K562 (cell line): ENCODE results near the gene MBP. TPM values are rescaled to one million over a fixed set of nuclear protein-coding genes. Genes with fewer than 3 reads are reported as not detected.

ENCODE experiments used
- ATAC-seq: fragments of 200-7000 bp; cut with Tn5 transposase; 3 replicates; pipeline ENCODE4 v1.9.1; 2020; ENCODE audit warnings: moderate library complexity
- BruUV-seq: library from RNA; stranded (reverse); fragments of 400-500 nt; replicated peaks from 2 replicates; lab custom pipeline; 2021; lab: Mats Ljungman, UMichigan
- CTCF ChIA-PET: fragments of 300-600 bp; formaldehyde crosslinking; extraction: SDS; loops from one replicate; lab custom pipeline; 2021; ENCODE audit warnings: low intra/inter-chr PET ratio; lab: Yijun Ruan, JAX
- POLR2A ChIA-PET: fragments of 300-600, 350-650 bp; sonication (Branson Sonifier 250); formaldehyde crosslinking; extraction: SDS; loops from one replicate; lab custom pipeline; 2021; ENCODE audit warnings: antibody characterized with exemption, inconsistent platforms; lab: Yijun Ruan, JAX
- DNase-seq, 4 experiments: peaks; one replicate each; pipeline versions ENCODE4 v3.0.0 to v3.0.0-alpha.2; 2011 to 2018; ENCODE audit warnings: low spot score in 3 of 4, mixed read lengths in 3 of 4; ENCODE audit errors: extremely low read depth in 1 of 4
- FAIRE-seq: peaks from 2 replicates; lab custom pipeline; 2011; peaks lifted over from hg19 to GRCh38; lab: Jason Lieb, UNC
- H2AFZ ChIP-seq: 2 replicates; pipeline ENCODE4 v1.6.0; 2011; ENCODE audit warnings: low read depth, low read length, control low read depth, inconsistent platforms
- H3K27ac ChIP-seq: fragments of 200-600 bp; 3 replicates; pipeline ENCODE4 v1.8.0; 2011; ENCODE audit warnings: low read depth, mild to moderate bottlenecking, control low read depth, inconsistent platforms, low read length, moderate library complexity, mixed read lengths; ENCODE audit errors: extremely low read depth
- H3K27me3 ChIP-seq, 2 experiments: fragments of 300-600 bp in 1 of 2; 2 replicates in 1 of 2; 3 replicates in 1 of 2; pipeline versions ENCODE4 v1.6.0 to v1.8.0; 2011; ENCODE audit warnings: inconsistent platforms in 2 of 2, low read length in 2 of 2, mild to moderate bottlenecking in 1 of 2, mixed read lengths in 1 of 2, moderate library complexity in 1 of 2; ENCODE audit not compliant: control insufficient read depth in 2 of 2, insufficient read depth in 2 of 2
- H3K36me3 ChIP-seq: fragments of 300-600 bp; 3 replicates; pipeline ENCODE4 v1.8.0; 2011; ENCODE audit warnings: mild to moderate bottlenecking, low read length, inconsistent platforms; ENCODE audit not compliant: control insufficient read depth, insufficient read depth
- H3K4me1 ChIP-seq, 2 experiments: fragments of 200-600 bp in 1 of 2; replicated peaks in 1 of 2; 2 replicates in 1 of 2; 3 replicates in 1 of 2; pipeline versions ENCODE4 v1.5.1 to v1.8.0; 2011; ENCODE audit warnings: inconsistent platforms in 2 of 2, low read length in 2 of 2, mild to moderate bottlenecking in 1 of 2, mixed read lengths in 1 of 2, moderate library complexity in 1 of 2; ENCODE audit not compliant: control insufficient read depth in 2 of 2, insufficient read depth in 2 of 2
- H3K4me2 ChIP-seq: 2 replicates; pipeline ENCODE4 v1.6.1; 2011; ENCODE audit warnings: low read length, control low read depth, inconsistent platforms, mixed read lengths; ENCODE audit not compliant: insufficient read depth
- H3K4me3 ChIP-seq: fragments of 200-600 bp; sonication (generic), shearing (Covaris generic); 2 replicates; pipeline ENCODE4 v1.5.1; 2016; ENCODE audit warnings: control low read depth, inconsistent platforms
- H3K79me2 ChIP-seq: fragments of 200-600 bp; 3 replicates; pipeline ENCODE4 v1.8.0; 2011; ENCODE audit warnings: low read length, inconsistent platforms; ENCODE audit not compliant: control insufficient read depth, insufficient read depth
- H3K9ac ChIP-seq, 2 experiments: 2 replicates each; pipeline versions ENCODE4 v1.6.0 to v1.6.1; 2011; ENCODE audit warnings: low read depth in 2 of 2, low read length in 2 of 2, control low read depth in 1 of 2, inconsistent platforms in 1 of 2, mild to moderate bottlenecking in 1 of 2, mixed read lengths in 1 of 2; ENCODE audit not compliant: insufficient read depth in 1 of 2
- H3K9me1 ChIP-seq: one replicate; pipeline ENCODE4 v1.6.0; 2011; ENCODE audit warnings: inconsistent platforms, mild to moderate bottlenecking, low read length, moderate library complexity; ENCODE audit not compliant: control insufficient read depth, insufficient read depth
- H3K9me3 ChIP-seq: replicated peaks from 2 replicates; pipeline ENCODE4 v1.5.1; 2011; ENCODE audit warnings: low read depth, low read length, inconsistent platforms; ENCODE audit not compliant: control insufficient read depth, insufficient read depth
- H4K20me1 ChIP-seq: replicated peaks from 2 replicates; pipeline ENCODE4 v1.6.1; 2011; ENCODE audit warnings: low read length, inconsistent platforms, mixed read lengths; ENCODE audit not compliant: control insufficient read depth, insufficient read depth
- RBBP5 ChIP-seq: fragments of 200-600 bp; sonication (generic); IDR thresholded peaks from 2 replicates; pipeline ENCODE4 v1.6.1; 2012; ENCODE audit warnings: borderline replicate concordance, mild to moderate bottlenecking, low read length, control low read depth, inconsistent platforms; ENCODE audit not compliant: insufficient read depth, poor library complexity, severe bottlenecking
- SMAD3 ChIP-seq: fragments of 450-650 bp; formaldehyde crosslinking; conservative IDR thresholded peaks from 2 replicates; pipeline ENCODE4 v1.4.0; 2020; ENCODE audit warnings: mild to moderate bottlenecking
- TSHZ1 ChIP-seq: fragments of 250-450 bp; sonication (Bioruptor Pico); IDR thresholded peaks from 2 replicates; pipeline ENCODE4 v1.4.0; 2020; ENCODE audit warnings: mild to moderate bottlenecking, moderate library complexity
- XRCC3 ChIP-seq: fragments of 450-650 bp; IDR thresholded peaks from 2 replicates; pipeline ENCODE4 v1.6.1; 2017; ENCODE audit warnings: mild to moderate bottlenecking, moderate library complexity
- WGBS: fragments of 100-300 bp; shearing (Covaris generic); methylation state at CpG from one replicate; pipeline ENCODE4 v1.1.6; 2016; ENCODE audit warnings: low coverage, mixed read lengths; ENCODE audit not compliant: insufficient coverage; ENCODE audit errors: missing lambda C conversion rate; 5-methylcytosine and 5-hydroxymethylcytosine counted together
- in situ Hi-C: fragments of 300-500 bp; cut with MboI; formaldehyde crosslinking; loops from 4 replicates; pipeline ENCODE4 v1.15.0; 2018; ENCODE audit warnings: inconsistent platforms, mixed read lengths
- intact Hi-C: fragments of 100-400 bp; cut with micrococcal nuclease; formaldehyde crosslinking; loops from 2 replicates; pipeline ENCODE4 v1.14.2; 2022
- polyA plus RNA-seq, 8 experiments: library from polyadenylated mRNA; depleted of rRNA in 4 of 8; stranded (reverse) in 5 of 8; unstranded in 3 of 8; fragments of >200 nt; fragmentation: Nextera tagmentation in 2 of 8; fragmentation: Illumina TruSeq in 1 of 8; extraction: Ambion mirVana in 2 of 8; extraction: Trizol in 1 of 8; gene quantifications; 2 replicates each; pipeline versions ENCODE4 v1.2.1 to v1.2.3, GENCODE V29; 2011 to 2014; ENCODE audit warnings: inconsistent platforms in 1 of 8, missing spikeins in 1 of 8
- total RNA-seq, 7 experiments: library from RNA; depleted of rRNA in 6 of 7; stranded (reverse); fragments of >200 nt in 6 of 7; fragmentation: Illumina TruSeq in 2 of 7; extraction: Trizol in 2 of 7; gene quantifications; 2 replicates each; pipeline versions ENCODE4 v1.2.1 to v1.2.3, GENCODE V29; 2011 to 2021; ENCODE audit warnings: low replicate concordance in 1 of 7
- TF ChIP-seq, protein P1 (sequence below): fragments of 450-650 bp; IDR thresholded peaks from 2 replicates; pipeline ENCODE4 v1.6.1; 2014; ENCODE audit warnings: low read depth, mild to moderate bottlenecking, moderate library complexity, borderline replicate concordance

The MBP gene
- total and polyA plus RNA-seq, 9 of the 15 experiments (the other 6 are each of a cell fraction or from before 2014, with no cell fraction given) = 0.09 TPM; not detected in 8

GRCh38 chr18:77112747-77113092, 19.9 kb downstream of the MBP start:
- no peaks in the 10 kb centered on the region for H3K9me3 ChIP-seq
- ChIA-PET POLR2A (no interaction called here), CTCF (no interaction called here)
- BruUV-seq = no TSS peak
- intact Hi-C loops (no loop called here), in situ Hi-C loops (no loop called here)
- H3K4me3 ChIP-seq = no peak overlapping the region
- TF ChIP-seq XRCC3 = no peak
- TF ChIP-seq SMAD3 = no peak
- no peak for TF ChIP-seq TSHZ1
- TF ChIP-seq, protein P1, sequence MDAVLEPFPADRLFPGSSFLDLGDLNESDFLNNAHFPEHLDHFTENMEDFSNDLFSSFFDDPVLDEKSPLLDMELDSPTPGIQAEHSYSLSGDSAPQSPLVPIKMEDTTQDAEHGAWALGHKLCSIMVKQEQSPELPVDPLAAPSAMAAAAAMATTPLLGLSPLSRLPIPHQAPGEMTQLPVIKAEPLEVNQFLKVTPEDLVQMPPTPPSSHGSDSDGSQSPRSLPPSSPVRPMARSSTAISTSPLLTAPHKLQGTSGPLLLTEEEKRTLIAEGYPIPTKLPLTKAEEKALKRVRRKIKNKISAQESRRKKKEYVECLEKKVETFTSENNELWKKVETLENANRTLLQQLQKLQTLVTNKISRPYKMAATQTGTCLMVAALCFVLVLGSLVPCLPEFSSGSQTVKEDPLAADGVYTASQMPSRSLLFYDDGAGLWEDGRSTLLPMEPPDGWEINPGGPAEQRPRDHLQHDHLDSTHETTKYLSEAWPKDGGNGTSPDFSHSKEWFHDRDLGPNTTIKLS = no peak
- no peak for TF ChIP-seq RBBP5
- ATAC-seq (no peak), DNase-seq (no peak), FAIRE-seq (no peak)
- H4K20me1 ChIP-seq = no peaks in the 10 kb centered on the region
- H3K4me2 ChIP-seq = no peak overlapping the region
- no peaks in the 10 kb centered on the region for H3K79me2 ChIP-seq
- H3K36me3 ChIP-seq = no peaks in the 10 kb centered on the region
- no peak overlapping the region for H3K9ac ChIP-seq
- H3K9me1 ChIP-seq = no peaks in the 10 kb centered on the region
- no peak overlapping the region for H3K27ac ChIP-seq
- 17% methylated on average over 3 of the region's 7 CpGs for WGBS
- peaks cover 0 to 23% of the 10 kb centered on the region in 2 experiments; a peak in 2 of 5 replicates for H3K27me3 ChIP-seq
- H2AFZ ChIP-seq = no peak overlapping the region
- H3K4me1 ChIP-seq = peaks cover 0 to 5% of the 10 kb centered on the region in 2 experiments; a peak in 1 of 5 replicates
